Heart left ventricle (tissue), 13 donors: ENCODE measurements around the gene BOD1.

ENCODE experiments used
- POLR2A ChIP-seq, 2 donors: fragments of 450-650 bp; IDR thresholded peaks; one replicate each; pipeline ENCODE4 v1.6.1; 2017; ENCODE audit warnings: antibody characterized with exemption in 2 of 2, mild to moderate bottlenecking in 2 of 2, moderate library complexity in 2 of 2
- TF ChIP-seq, protein P1 (sequence below), 12 donors: fragments of 200-600 bp; sonication (generic) in 4 of 12; IDR thresholded peaks; one replicate each; pipeline versions ENCODE4 v1.5.0 to v1.8.0; 2018 to 2022; ENCODE audit warnings: antibody characterized with exemption in 12 of 12, mild to moderate bottlenecking in 5 of 12
- donor health status: ischemic (EF 13 %, LVEDD 7.1; RV severe dilation, severe dysfunction).
- donor health status: DM: no; HTN: yes; CAD: no.
- donor health status: DM: no; HTN: no; CAD: no.
- donor health status: ischemic (EF 25% LVEDD 6.9; RV normal size, moderate dysfunction).
- donor health status: ischemic (EF 25% LVEDD 5.7; RV mildly dilated, moderate dysfunction).
- donor health status: ischemic (EF 35%, LVEDD 5.7; RV mildly dilated, moderate dysfunction).
- donor health status: nonischemic (EF 11% LVEDD 7.7; RV severe dilation, severe dysfunction).
- donor health status: DM: yes; HTN: yes; CAD: no.
- donor health status: PGD.
- donor health status: ischemic (EF 29% LVEDD 5.4; RV normal size, mild dysfunction).
- donor health status: nonischemic (EF 23%, LVEDD 6.1; RV moderate dilation, normal function).

DNA sequence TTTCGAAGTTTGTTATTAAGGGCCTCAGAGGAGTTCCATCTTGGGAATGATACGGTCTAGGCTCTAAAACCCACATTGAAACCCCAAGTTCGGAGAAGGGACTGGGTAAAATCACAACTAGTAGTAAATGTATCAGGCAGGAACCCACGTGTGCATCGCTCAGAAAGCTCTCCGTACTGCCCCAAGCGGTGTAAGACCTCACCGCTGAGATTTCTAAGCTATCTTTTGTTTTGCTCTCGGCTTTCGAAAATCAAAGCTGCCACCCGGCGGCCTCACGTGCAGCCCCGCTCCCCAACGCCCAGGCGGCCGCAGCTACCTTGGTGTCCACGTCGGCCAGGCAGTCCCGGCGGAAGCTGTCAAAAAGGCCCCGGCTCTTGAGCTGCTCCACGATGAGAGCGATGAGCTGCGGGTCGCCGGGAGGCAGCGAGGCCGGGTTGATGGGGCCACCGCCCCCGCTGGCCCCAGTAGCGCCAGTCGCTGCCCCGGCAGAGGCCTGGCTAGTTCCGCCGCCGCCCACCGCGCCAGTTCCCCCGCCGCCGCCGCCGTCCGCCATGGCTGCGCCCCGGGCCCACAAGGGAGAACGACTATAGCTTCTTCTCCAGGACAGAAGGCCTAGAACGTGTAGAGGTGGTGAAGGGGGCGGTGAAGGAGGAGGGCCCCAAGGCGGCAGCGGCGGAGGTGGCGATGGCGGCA, 420 bp downstream of the BOD1 start:
- TF ChIP-seq POLR2A (IDR thresholded peaks at IDR 0.05): no peak
- TF ChIP-seq, protein P1, sequence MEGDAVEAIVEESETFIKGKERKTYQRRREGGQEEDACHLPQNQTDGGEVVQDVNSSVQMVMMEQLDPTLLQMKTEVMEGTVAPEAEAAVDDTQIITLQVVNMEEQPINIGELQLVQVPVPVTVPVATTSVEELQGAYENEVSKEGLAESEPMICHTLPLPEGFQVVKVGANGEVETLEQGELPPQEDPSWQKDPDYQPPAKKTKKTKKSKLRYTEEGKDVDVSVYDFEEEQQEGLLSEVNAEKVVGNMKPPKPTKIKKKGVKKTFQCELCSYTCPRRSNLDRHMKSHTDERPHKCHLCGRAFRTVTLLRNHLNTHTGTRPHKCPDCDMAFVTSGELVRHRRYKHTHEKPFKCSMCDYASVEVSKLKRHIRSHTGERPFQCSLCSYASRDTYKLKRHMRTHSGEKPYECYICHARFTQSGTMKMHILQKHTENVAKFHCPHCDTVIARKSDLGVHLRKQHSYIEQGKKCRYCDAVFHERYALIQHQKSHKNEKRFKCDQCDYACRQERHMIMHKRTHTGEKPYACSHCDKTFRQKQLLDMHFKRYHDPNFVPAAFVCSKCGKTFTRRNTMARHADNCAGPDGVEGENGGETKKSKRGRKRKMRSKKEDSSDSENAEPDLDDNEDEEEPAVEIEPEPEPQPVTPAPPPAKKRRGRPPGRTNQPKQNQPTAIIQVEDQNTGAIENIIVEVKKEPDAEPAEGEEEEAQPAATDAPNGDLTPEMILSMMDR (IDR thresholded peaks at IDR 0.05): peak; percentile 25 to 79 (median 58)
